Endothelial cell of umbilical vein (primary cell): Measurements from ENCODE around the gene NUMBL. TPM values are rescaled to one million over a fixed set of nuclear protein-coding genes. Genes with fewer than 3 reads are reported as not detected.

Source experiments
- BruUV-seq: library from RNA; stranded (reverse); fragments of 400-500 nt; replicated peaks from 2 replicates; lab custom pipeline; 2021; lab: Mats Ljungman, UMichigan
- CTCF ChIA-PET: fragments of 300-600, 350-600 bp; sonication (Branson Sonifier 250); formaldehyde crosslinking; loops from one replicate; lab custom pipeline; 2021; ENCODE audit warnings: antibody characterized with exemption, inconsistent platforms; lab: Charles Lee
- POLR2A ChIA-PET: fragments of 300-600, 350-600 bp; sonication (Branson Sonifier 250); formaldehyde crosslinking; loops from one replicate; lab custom pipeline; 2021; ENCODE audit warnings: antibody characterized with exemption, inconsistent platforms; lab: Charles Lee
- DNase-seq: peaks from one replicate; pipeline ENCODE4 v3.0.0-alpha.2; 2011; ENCODE audit warnings: low read depth, low spot score
- FAIRE-seq: peaks from 2 replicates; lab custom pipeline; 2011; peaks lifted over from hg19 to GRCh38; lab: Jason Lieb, UNC
- H2AFZ ChIP-seq: 2 replicates; pipeline ENCODE4 v1.6.0; 2012; ENCODE audit warnings: low read depth, low read length, control low read depth, inconsistent platforms
- H3K27ac ChIP-seq: 2 replicates; pipeline ENCODE4 v1.5.1; 2011; ENCODE audit warnings: low read depth, mild to moderate bottlenecking, control low read depth, low read length, moderate library complexity; ENCODE audit not compliant: insufficient read depth
- H3K27me3 ChIP-seq, 2 experiments: 2 replicates each; pipeline versions ENCODE4 v1.6.0 to v1.6.1; 2011; ENCODE audit warnings: low read length in 2 of 2, mixed read lengths in 1 of 2; ENCODE audit not compliant: control insufficient read depth in 2 of 2, insufficient read depth in 2 of 2
- H3K36me3 ChIP-seq, 2 experiments: 2 replicates in 1 of 2; 3 replicates in 1 of 2; pipeline ENCODE4 v1.5.1; 2011; ENCODE audit warnings: low read length in 2 of 2, mild to moderate bottlenecking in 1 of 2, moderate library complexity in 1 of 2; ENCODE audit not compliant: control insufficient read depth in 2 of 2, insufficient read depth in 2 of 2; ENCODE audit errors: extremely low read depth in 1 of 2
- H3K4me1 ChIP-seq: 3 replicates; pipeline ENCODE4 v1.5.1; 2011; ENCODE audit warnings: mild to moderate bottlenecking, low read length; ENCODE audit not compliant: control insufficient read depth, insufficient read depth; ENCODE audit errors: extremely low read depth
- H3K4me2 ChIP-seq: 2 replicates; pipeline ENCODE4 v1.6.1; 2011; ENCODE audit warnings: low read length, control low read depth, mixed read lengths; ENCODE audit not compliant: insufficient read depth
- H3K4me3 ChIP-seq, 3 experiments: fragments of 200-600 bp in 1 of 3; sonication (generic), shearing (Covaris generic) in 1 of 3; replicated peaks in 1 of 3; 2 replicates each; pipeline ENCODE4 v1.5.1; 2011 to 2016; ENCODE audit warnings: control low read depth in 3 of 3, low read length in 3 of 3, mild to moderate bottlenecking in 2 of 3, inconsistent platforms in 1 of 3, low read depth in 1 of 3, moderate library complexity in 1 of 3; ENCODE audit not compliant: insufficient read depth in 1 of 3
- H3K79me2 ChIP-seq: 2 replicates; pipeline ENCODE4 v1.6.0; 2012; ENCODE audit warnings: low read length, inconsistent platforms; ENCODE audit not compliant: control insufficient read depth, insufficient read depth
- H3K9ac ChIP-seq: replicated peaks from 2 replicates; pipeline ENCODE3; 2011; ENCODE audit warnings: low read length, control low read depth; ENCODE audit not compliant: insufficient read depth; ENCODE audit errors: extremely low read depth
- H3K9me1 ChIP-seq: replicated peaks from 3 replicates; pipeline ENCODE4 v1.6.0; 2011; ENCODE audit warnings: mild to moderate bottlenecking, low read length; ENCODE audit not compliant: control insufficient read depth, insufficient read depth; ENCODE audit errors: extremely low read depth
- H3K9me3 ChIP-seq: replicated peaks from 2 replicates; pipeline ENCODE4 v1.5.1; 2012; ENCODE audit warnings: low read length, inconsistent platforms; ENCODE audit not compliant: control insufficient read depth, insufficient read depth
- H4K20me1 ChIP-seq: replicated peaks from 2 replicates; pipeline ENCODE3; 2011; ENCODE audit warnings: mild to moderate bottlenecking, low read length; ENCODE audit not compliant: control insufficient read depth, insufficient read depth; ENCODE audit errors: extremely low read depth
- JUN ChIP-seq: IDR thresholded peaks from 2 replicates; pipeline ENCODE4 v1.6.1; 2011; ENCODE audit warnings: borderline replicate concordance, low read depth; ENCODE audit not compliant: insufficient read length, insufficient read depth
- MAX ChIP-seq: IDR thresholded peaks from 2 replicates; pipeline ENCODE4 v1.6.1; 2011; ENCODE audit not compliant: insufficient read depth, insufficient read length
- MYC ChIP-seq: IDR thresholded peaks from one replicate; pipeline ENCODE4 v1.6.1; 2011; ENCODE audit warnings: mild to moderate bottlenecking, low read depth, low read length
- POLR2AphosphoS5 ChIP-seq: IDR thresholded peaks from 2 replicates; pipeline ENCODE4 v1.6.1; 2012; ENCODE audit warnings: low read depth, mild to moderate bottlenecking, control low read depth, low read length, moderate library complexity; ENCODE audit not compliant: insufficient read depth
- dilution Hi-C: fragments of 300-500 bp; cut with MboI; formaldehyde crosslinking; loops from one replicate; pipeline ENCODE4 v1.15.0; 2019; ENCODE audit warnings: low sequenced_read_pairs; ENCODE audit not compliant: extremely low pct_ligation_motif_present
- intact Hi-C: fragments of 100-400 bp; cut with micrococcal nuclease; formaldehyde crosslinking; loops from one replicate; pipeline ENCODE4 v1.10.0; 2022
- polyA plus RNA-seq, 4 experiments: library from polyadenylated mRNA; depleted of rRNA in 3 of 4; stranded (reverse) in 3 of 4; unstranded in 1 of 4; fragments of >200 nt; gene quantifications; 2 replicates each; pipeline versions ENCODE4 v1.2.1 to v1.2.3, GENCODE V29; 2011 to 2012; ENCODE audit warnings: missing spikeins in 1 of 4
- total RNA-seq: library from RNA; stranded (reverse); gene quantifications from 2 replicates; pipeline ENCODE4 v1.2.3, GENCODE V29; 2021
- TF ChIP-seq, protein P1 (sequence below), 2 donors: IDR thresholded peaks; 1 replicate in 1 of 2; 2 replicates in 1 of 2; pipeline ENCODE4 v1.5.1; 2011; ENCODE audit warnings: low read length in 2 of 2, mild to moderate bottlenecking in 2 of 2, moderate library complexity in 2 of 2, control low read depth in 1 of 2, inconsistent platforms in 1 of 2, low read depth in 1 of 2; ENCODE audit not compliant: insufficient read depth in 1 of 2; ENCODE audit errors: extremely low read depth in 1 of 2

The NUMBL gene
- total and polyA plus RNA-seq, 2 donors (not counting 3 experiments of a cell fraction or from before 2014, with no cell fraction given) = 21.5 to 46.7 TPM

DNA sequence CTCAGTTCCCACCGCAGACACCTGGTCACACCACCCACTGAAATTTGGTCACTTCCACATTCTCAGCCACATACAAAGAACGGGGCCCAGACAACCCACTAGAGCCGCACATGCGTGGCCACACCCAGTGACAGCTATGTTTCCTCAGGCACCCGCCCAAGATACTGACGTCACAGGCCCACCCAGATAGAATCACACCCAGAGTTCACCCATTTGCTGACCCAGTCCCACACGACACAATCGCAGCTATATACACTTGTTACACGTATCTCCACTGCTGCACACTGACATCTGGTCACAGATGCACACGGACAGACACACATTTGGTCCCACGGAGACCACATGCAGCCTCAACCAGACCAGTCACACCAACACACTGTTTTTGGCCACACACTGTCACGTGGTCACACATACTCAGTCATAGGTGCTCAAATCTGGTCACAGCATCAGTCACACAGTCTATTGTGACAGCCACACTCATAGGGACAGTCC, 2.9 kb downstream of the NUMBL start:
- CTCF ChIA-PET = no interaction called here
- no peaks in the 10 kb centered on the region for H3K9me1 ChIP-seq
- no peaks in the 10 kb centered on the region for H3K9me3 ChIP-seq
- TF ChIP-seq POLR2AphosphoS5 = no peak
- TF ChIP-seq MAX = no peak
- no peak for TF ChIP-seq MYC
- TF ChIP-seq, protein P1, sequence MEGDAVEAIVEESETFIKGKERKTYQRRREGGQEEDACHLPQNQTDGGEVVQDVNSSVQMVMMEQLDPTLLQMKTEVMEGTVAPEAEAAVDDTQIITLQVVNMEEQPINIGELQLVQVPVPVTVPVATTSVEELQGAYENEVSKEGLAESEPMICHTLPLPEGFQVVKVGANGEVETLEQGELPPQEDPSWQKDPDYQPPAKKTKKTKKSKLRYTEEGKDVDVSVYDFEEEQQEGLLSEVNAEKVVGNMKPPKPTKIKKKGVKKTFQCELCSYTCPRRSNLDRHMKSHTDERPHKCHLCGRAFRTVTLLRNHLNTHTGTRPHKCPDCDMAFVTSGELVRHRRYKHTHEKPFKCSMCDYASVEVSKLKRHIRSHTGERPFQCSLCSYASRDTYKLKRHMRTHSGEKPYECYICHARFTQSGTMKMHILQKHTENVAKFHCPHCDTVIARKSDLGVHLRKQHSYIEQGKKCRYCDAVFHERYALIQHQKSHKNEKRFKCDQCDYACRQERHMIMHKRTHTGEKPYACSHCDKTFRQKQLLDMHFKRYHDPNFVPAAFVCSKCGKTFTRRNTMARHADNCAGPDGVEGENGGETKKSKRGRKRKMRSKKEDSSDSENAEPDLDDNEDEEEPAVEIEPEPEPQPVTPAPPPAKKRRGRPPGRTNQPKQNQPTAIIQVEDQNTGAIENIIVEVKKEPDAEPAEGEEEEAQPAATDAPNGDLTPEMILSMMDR (IDR thresholded peaks at IDR 0.05; ENCODE audit: extremely low read depth in 1 of 2, insufficient read depth in 1 of 2, low read depth in 1 of 2, low read length in 2 of 2) = no peak
- TF ChIP-seq JUN = no peak
- peaks cover 27% of the 10 kb centered on the region for H3K79me2 ChIP-seq
- POLR2A ChIA-PET = no interaction called here
- peaks cover 0 to 19% of the 10 kb centered on the region in 2 experiments for H3K36me3 ChIP-seq
- H3K9ac ChIP-seq = no peak overlapping the region
- H2AFZ ChIP-seq = no peak overlapping the region
- no peak overlapping the region for H3K4me3 ChIP-seq
- peaks cover 13% of the 10 kb centered on the region for H3K4me1 ChIP-seq
- no peak overlapping the region for H3K4me2 ChIP-seq
- dilution Hi-C loops = no loop called here
- FAIRE-seq = no peak
- no peaks in the 10 kb centered on the region for H3K27me3 ChIP-seq
- no TSS peak for BruUV-seq
- no peaks in the 10 kb centered on the region for H4K20me1 ChIP-seq
- no peak overlapping the region for H3K27ac ChIP-seq
- no peak for DNase-seq
- intact Hi-C loops = no loop called here
